A673 (cell line): ENCODE measurements around the gene IGFBP2. TPM values are rescaled to one million over a fixed set of nuclear protein-coding genes. Genes with fewer than 3 reads are reported as not detected.
A peak's percentile ranks its signal among the peaks of the same experiment; 100 is the strongest.

ENCODE experiments used
- BruUV-seq: library from RNA; stranded (reverse); fragments of 400-500 nt; replicated peaks from 2 replicates; lab custom pipeline; 2021; lab: Mats Ljungman, UMichigan
- CTCF ChIA-PET: fragments of 300-600 bp; sonication (Branson Sonifier 250); formaldehyde crosslinking; loops from one replicate; lab custom pipeline; 2022; ENCODE audit warnings: antibody characterized with exemption; lab: Charles Lee
- POLR2A ChIA-PET: fragments of 300-600 bp; sonication (Branson Sonifier 250); formaldehyde crosslinking; loops from one replicate; lab custom pipeline; 2022; ENCODE audit warnings: antibody characterized with exemption; ENCODE audit not compliant: low non-redundant PET; lab: Charles Lee
- DNase-seq: peaks from one replicate; pipeline ENCODE4 v3.0.0-alpha.2; 2015; ENCODE audit warnings: low spot score
- H3K27ac ChIP-seq: fragments of 200-600 bp; sonication (generic); 2 replicates; pipeline ENCODE4 v1.5.1; 2016; ENCODE audit warnings: mixed run types, low read depth, mild to moderate bottlenecking, mixed read lengths, antibody characterized with exemption, low read length; ENCODE audit not compliant: poor library complexity, severe bottlenecking
- H3K27me3 ChIP-seq: fragments of 200-600 bp; sonication (generic); replicated peaks from 2 replicates; pipeline ENCODE4 v1.6.1; 2017; ENCODE audit warnings: mixed run types, low read depth, mild to moderate bottlenecking, mixed read lengths, antibody characterized with exemption, low read length; ENCODE audit not compliant: insufficient read depth, poor library complexity
- H3K36me3 ChIP-seq: fragments of 200-600 bp; sonication (generic); 2 replicates; pipeline ENCODE4 v1.6.1; 2016; ENCODE audit warnings: mixed run types, mild to moderate bottlenecking, mixed read lengths, antibody characterized with exemption, low read length; ENCODE audit not compliant: insufficient read depth, poor library complexity, severe bottlenecking
- H3K4me1 ChIP-seq: fragments of 200-600 bp; sonication (generic); 2 replicates; pipeline ENCODE4 v1.6.1; 2017; ENCODE audit warnings: mixed run types, mild to moderate bottlenecking, mixed read lengths, antibody characterized with exemption, low read length; ENCODE audit not compliant: insufficient read depth, poor library complexity, severe bottlenecking
- H3K4me3 ChIP-seq: fragments of 200-600 bp; sonication (generic); 2 replicates; pipeline ENCODE4 v1.5.1; 2016; ENCODE audit warnings: low read depth, mixed run types, mild to moderate bottlenecking, mixed read lengths, low read length; ENCODE audit not compliant: poor library complexity, severe bottlenecking
- H3K9me3 ChIP-seq: fragments of 200-600 bp; sonication (generic); 2 replicates; pipeline ENCODE4 v1.6.1; 2016; ENCODE audit warnings: mixed run types, low read depth, mild to moderate bottlenecking, mixed read lengths, antibody characterized with exemption, low read length; ENCODE audit not compliant: poor library complexity, severe bottlenecking
- CTCF ChIP-seq: fragments of 300-800, 200-600 bp; sonication (generic); conservative IDR thresholded peaks from 2 replicates; pipeline ENCODE4 v1.5.1; 2017; ENCODE audit warnings: low read depth, mild to moderate bottlenecking, antibody characterized with exemption, low read length, moderate library complexity, mixed read lengths
- EZH2 ChIP-seq: fragments of 200-600 bp; sonication (generic); IDR thresholded peaks from 2 replicates; pipeline ENCODE4 v1.6.1; 2017; ENCODE audit warnings: borderline replicate concordance, low read depth, mild to moderate bottlenecking, mixed read lengths, antibody characterized with exemption, low read length; ENCODE audit not compliant: poor library complexity, severe bottlenecking
- intact Hi-C: fragments of 100-400 bp; cut with micrococcal nuclease; formaldehyde crosslinking; loops from one replicate; pipeline ENCODE4 v1.10.0; 2022; ENCODE audit not compliant: unreplicated experiment
- total RNA-seq: library from RNA; stranded (reverse); gene quantifications from 2 replicates; pipeline ENCODE4 v1.2.3, GENCODE V29; 2021

Gene IGFBP2
- total RNA-seq, 1 experiment from 2014 or later: 614 TPM

- Histone ChIP-seq H3K27me3 (no peaks in the 10 kb centered on the region), H3K4me1 (peaks cover 34% of the 10 kb centered on the region), H3K4me3 (no peak overlapping the region), H3K9me3 (no peaks in the 10 kb centered on the region), H3K36me3 (peaks cover 66% of the 10 kb centered on the region), H3K27ac (peak overlapping the region; percentile 55)
- intact Hi-C loops: no loop called here
- ChIA-PET CTCF (no interaction called here), POLR2A (interaction anchor here (0.6 kb wide), 2 partner anchors 19 to 39 kb away, joined by 4 read pairs; no protein-coding TSS in a partner anchor)
- no peak for DNase-seq
- no TSS peak for BruUV-seq
- TF ChIP-seq CTCF (no peak), EZH2 (no peak)
Observed at GRCh38 chr2:216644842-216645635, 11.8 kb downstream of the IGFBP2 start.

- POLR2A ChIA-PET: interaction anchor here (0.6 kb wide), 1 partner anchor 39 kb away, joined by 4 read pairs; no protein-coding TSS in a partner anchor
- TF ChIP-seq EZH2 (no peak), CTCF (no peak)
- intact Hi-C loops: no loop called here
- Histone ChIP-seq H3K4me1 (peaks cover 29% of the 10 kb centered on the region), H3K27ac (no peak overlapping the region), H3K9me3 (no peaks in the 10 kb centered on the region), H3K36me3 (peaks cover 63% of the 10 kb centered on the region), H3K27me3 (no peaks in the 10 kb centered on the region), H3K4me3 (no peak overlapping the region)
- DNase-seq: no peak
- CTCF ChIA-PET: no interaction called here
- BruUV-seq: no TSS peak
Observed at GRCh38 chr2:216645636-216645950, 12.4 kb downstream of the IGFBP2 start.

GRCh38 chr2:216646116-216646515 is 12.9 kb downstream of the IGFBP2 start:
- H3K36me3 ChIP-seq: peaks cover 58% of the 10 kb centered on the region
- CTCF ChIA-PET: interaction anchor here (0.5 kb wide), 1 partner anchor 319 kb away, joined by 3 read pairs; no protein-coding TSS in a partner anchor
- H3K9me3 ChIP-seq: no peaks in the 10 kb centered on the region
- no peak overlapping the region for H3K27ac ChIP-seq
- POLR2A ChIA-PET: no interaction called here
- peaks cover 31% of the 10 kb centered on the region for H3K4me1 ChIP-seq
- no peak for TF ChIP-seq EZH2
- TF ChIP-seq CTCF: no peak
- intact Hi-C loops: no loop called here
- no TSS peak for BruUV-seq
- H3K27me3 ChIP-seq: no peaks in the 10 kb centered on the region
- no peak for DNase-seq
- H3K4me3 ChIP-seq: no peak overlapping the region
